Liver (tissue), 9 donors: ENCODE measurements around the gene FNBP1. TPM values are rescaled to one million over a fixed set of nuclear protein-coding genes. Genes with fewer than 3 reads are reported as not detected.

Experiments
- DNase-seq: peaks from one replicate; pipeline ENCODE4 v3.0.0-alpha.2; 2017; ENCODE audit warnings: low spot score
- H3K27ac ChIP-seq, 2 donors: one replicate each; pipeline ENCODE4 v1.7.0; 2013; ENCODE audit warnings: inconsistent platforms in 2 of 2, low read length in 2 of 2, control low read depth in 1 of 2, low read depth in 1 of 2, mild to moderate bottlenecking in 1 of 2
- H3K27me3 ChIP-seq, 4 donors: one replicate each; pipeline versions ENCODE4 v1.6.1 to v1.7.0; 2013; ENCODE audit warnings: low read length in 3 of 4, inconsistent platforms in 1 of 4, mild to moderate bottlenecking in 1 of 4, moderate library complexity in 1 of 4; ENCODE audit not compliant: control insufficient read depth in 4 of 4, insufficient read depth in 4 of 4
- H3K36me3 ChIP-seq, 4 donors: one replicate each; pipeline versions ENCODE4 v1.6.1 to v1.7.0; 2013; ENCODE audit warnings: low read length in 3 of 4, mild to moderate bottlenecking in 3 of 4, low read depth in 1 of 4, moderate library complexity in 1 of 4; ENCODE audit not compliant: control insufficient read depth in 4 of 4, insufficient read depth in 3 of 4
- H3K4me1 ChIP-seq, 4 donors: one replicate each; pipeline versions ENCODE4 v1.6.1 to v1.7.0; 2013; ENCODE audit warnings: low read length in 3 of 4, mild to moderate bottlenecking in 3 of 4, moderate library complexity in 1 of 4; ENCODE audit not compliant: control insufficient read depth in 4 of 4, insufficient read depth in 4 of 4
- H3K4me3 ChIP-seq, 3 donors: one replicate each; pipeline versions ENCODE4 v1.6.1 to v1.7.0; 2013; ENCODE audit warnings: low read length in 3 of 3, control low read depth in 1 of 3, low read depth in 1 of 3, mild to moderate bottlenecking in 1 of 3
- H3K9ac ChIP-seq, 2 donors: one replicate each; pipeline ENCODE4 v1.7.0; 2013; ENCODE audit warnings: low read length in 2 of 2, mild to moderate bottlenecking in 2 of 2, moderate library complexity in 2 of 2, control low read depth in 1 of 2, low read depth in 1 of 2
- H3K9me3 ChIP-seq, 4 donors: one replicate each; pipeline versions ENCODE4 v1.6.1 to v1.7.0; 2013; ENCODE audit warnings: low read length in 3 of 4; ENCODE audit not compliant: control insufficient read depth in 4 of 4
- ATF3 ChIP-seq: IDR thresholded peaks from 2 replicates; pipeline ENCODE4 v1.6.1; 2016; ENCODE audit warnings: antibody characterized with exemption
- CTCF ChIP-seq: fragments of 150-350 bp; IDR thresholded peaks from 2 replicates; pipeline ENCODE4 v1.5.1; 2017; ENCODE audit warnings: improper control_type of control experiment, low read depth, low read length; ENCODE audit not compliant: missing input control
- EGR1 ChIP-seq, 2 donors: IDR thresholded peaks; 2 replicates each; pipeline ENCODE4 v1.6.1; 2016 to 2018; ENCODE audit warnings: antibody characterized with exemption in 2 of 2, low read depth in 2 of 2
- FOXA1 ChIP-seq: IDR thresholded peaks from 2 replicates; pipeline ENCODE4 v1.6.1; 2016; ENCODE audit warnings: antibody characterized with exemption
- FOXA2 ChIP-seq: IDR thresholded peaks from 2 replicates; pipeline ENCODE4 v1.6.1; 2016; ENCODE audit warnings: antibody characterized with exemption
- GABPA ChIP-seq, 2 donors: IDR thresholded peaks in 1 of 2; conservative IDR thresholded peaks in 1 of 2; 2 replicates each; pipeline ENCODE4 v1.6.1; 2016; ENCODE audit warnings: antibody characterized with exemption in 2 of 2, mild to moderate bottlenecking in 1 of 2, moderate library complexity in 1 of 2
- HNF4A ChIP-seq, 2 donors: conservative IDR thresholded peaks; 2 replicates each; pipeline ENCODE4 v1.6.1; 2016; ENCODE audit warnings: antibody characterized with exemption in 2 of 2, mild to moderate bottlenecking in 2 of 2
- HNF4G ChIP-seq: IDR thresholded peaks from 2 replicates; pipeline ENCODE4 v1.6.1; 2016; ENCODE audit warnings: antibody characterized with exemption
- JUND ChIP-seq, 2 donors: IDR thresholded peaks; 2 replicates each; pipeline ENCODE4 v1.6.1; 2016; ENCODE audit warnings: antibody characterized with exemption in 2 of 2
- NR2F2 ChIP-seq: IDR thresholded peaks from 2 replicates; pipeline ENCODE4 v1.6.1; 2016; ENCODE audit warnings: antibody characterized with exemption
- RAD21 ChIP-seq, 2 donors: IDR thresholded peaks; 2 replicates each; pipeline ENCODE4 v1.6.1; 2016; ENCODE audit warnings: antibody characterized with exemption in 2 of 2, mild to moderate bottlenecking in 2 of 2
- REST ChIP-seq: IDR thresholded peaks from 2 replicates; pipeline ENCODE4 v1.6.1; 2016; ENCODE audit warnings: antibody characterized with exemption, mild to moderate bottlenecking
- RXRA ChIP-seq, 2 donors: IDR thresholded peaks; 2 replicates each; pipeline ENCODE4 v1.6.1; 2017 to 2018; ENCODE audit warnings: antibody characterized with exemption in 2 of 2, mild to moderate bottlenecking in 1 of 2
- SP1 ChIP-seq: IDR thresholded peaks from 2 replicates; pipeline ENCODE4 v1.6.1; 2018; ENCODE audit warnings: antibody characterized with exemption, mild to moderate bottlenecking
- TAF1 ChIP-seq: conservative IDR thresholded peaks from 2 replicates; pipeline ENCODE4 v1.6.1; 2016; ENCODE audit warnings: antibody characterized with exemption, mild to moderate bottlenecking
- YY1 ChIP-seq: IDR thresholded peaks from 2 replicates; pipeline ENCODE4 v1.6.1; 2016; ENCODE audit warnings: antibody characterized with exemption, mild to moderate bottlenecking
- WGBS: extraction: QIAGEN DNeasy Blood & Tissue Kit; methylation state at CpG from one replicate; pipeline ENCODE4 v1.1.7; 2013; 5-methylcytosine and 5-hydroxymethylcytosine counted together
- polyA plus RNA-seq, 2 donors: library from polyadenylated mRNA; stranded (reverse) in 1 of 2; unstranded in 1 of 2; fragments of 200-250 nt in 1 of 2; fragments of >200 nt in 1 of 2; fragmentation: Nextera tagmentation in 1 of 2; extraction: Ambion mirVana in 1 of 2; gene quantifications; one replicate each; pipeline versions ENCODE4 v1.2.1 to v1.2.3, GENCODE V29; 2013 to 2015
- total RNA-seq, 2 donors: library from RNA; depleted of rRNA; stranded (reverse); fragments of >200 nt; gene quantifications; one replicate each; pipeline ENCODE4 v1.2.3, GENCODE V29; 2014
- TF ChIP-seq, protein P1 (sequence below): IDR thresholded peaks from 2 replicates; pipeline ENCODE4 v1.6.1; 2016; ENCODE audit warnings: antibody characterized with exemption
- TF ChIP-seq, protein P2 (sequence below): IDR thresholded peaks from 2 replicates; pipeline ENCODE4 v1.6.1; 2016; ENCODE audit warnings: antibody characterized with exemption
- donor health status: healthy.
- donor health status: healthy.
- donor health status: healthy.
- donor health status: healthy.
- donor health status: healthy.

FNBP1 gene
- total and polyA plus RNA-seq, 4 donors, result 6.6 to 15.6 (median 12.3) TPM

GRCh38 chr9:130064621-130065020, 21.6 kb upstream of the FNBP1 start (continued):
- no peak for TF ChIP-seq ATF3

- Histone ChIP-seq H3K4me1 (no peaks in the 10 kb centered on the region), H3K9ac (no peak overlapping the region), H3K4me3 (no peak overlapping the region), H3K36me3 (peaks cover 0 to 6% (median 2%) of the 10 kb centered on the region in 4 donors), H3K9me3 (no peaks in the 10 kb centered on the region), H3K27ac (no peak overlapping the region), H3K27me3 (no peaks in the 10 kb centered on the region)
- TF ChIP-seq RXRA (IDR thresholded peaks at IDR 0.05) (no peak), EGR1 (IDR thresholded peaks at IDR 0.05; ENCODE audit: low read depth in 2 of 2) (no peak), FOXA1 (no peak), HNF4G (no peak), HNF4A (conservative IDR thresholded peaks at IDR 0.05) (no peak), YY1 (no peak), TAF1 (no peak)
- WGBS, result 69% methylated on average over 2 of the region's 2 CpGs
- no peak for DNase-seq
Observed at GRCh38 chr9:130062750-130063149, 19.8 kb upstream of the FNBP1 start.

- Histone ChIP-seq H3K36me3 (peaks cover 0 to 6% (median 2%) of the 10 kb centered on the region in 4 donors), H3K9me3 (no peaks in the 10 kb centered on the region), H3K27me3 (no peaks in the 10 kb centered on the region), H3K9ac (no peak overlapping the region), H3K4me1 (peaks cover 0 to 4% (median 0%) of the 10 kb centered on the region in 4 donors), H3K27ac (no peak overlapping the region), H3K4me3 (no peak overlapping the region)
- 76% methylated on average over 7 of the region's 7 CpGs for WGBS
- DNase-seq, result no peak
- TF ChIP-seq REST (no peak), CTCF (no peak), FOXA2 (no peak), TAF1 (no peak), HNF4G (no peak), EGR1 (IDR thresholded peaks at IDR 0.05; ENCODE audit: low read depth in 2 of 2) (no peak), ATF3 (no peak), RXRA (IDR thresholded peaks at IDR 0.05) (no peak), GABPA (IDR thresholded peaks at IDR 0.05 in 1 of 2, conservative IDR thresholded peaks at IDR 0.05 in 1 of 2) (no peak), JUND (IDR thresholded peaks at IDR 0.05) (no peak), NR2F2 (no peak), HNF4A (conservative IDR thresholded peaks at IDR 0.05) (no peak), YY1 (no peak), SP1 (no peak), RAD21 (IDR thresholded peaks at IDR 0.05) (no peak), FOXA1 (no peak)
- TF ChIP-seq, protein P1, sequence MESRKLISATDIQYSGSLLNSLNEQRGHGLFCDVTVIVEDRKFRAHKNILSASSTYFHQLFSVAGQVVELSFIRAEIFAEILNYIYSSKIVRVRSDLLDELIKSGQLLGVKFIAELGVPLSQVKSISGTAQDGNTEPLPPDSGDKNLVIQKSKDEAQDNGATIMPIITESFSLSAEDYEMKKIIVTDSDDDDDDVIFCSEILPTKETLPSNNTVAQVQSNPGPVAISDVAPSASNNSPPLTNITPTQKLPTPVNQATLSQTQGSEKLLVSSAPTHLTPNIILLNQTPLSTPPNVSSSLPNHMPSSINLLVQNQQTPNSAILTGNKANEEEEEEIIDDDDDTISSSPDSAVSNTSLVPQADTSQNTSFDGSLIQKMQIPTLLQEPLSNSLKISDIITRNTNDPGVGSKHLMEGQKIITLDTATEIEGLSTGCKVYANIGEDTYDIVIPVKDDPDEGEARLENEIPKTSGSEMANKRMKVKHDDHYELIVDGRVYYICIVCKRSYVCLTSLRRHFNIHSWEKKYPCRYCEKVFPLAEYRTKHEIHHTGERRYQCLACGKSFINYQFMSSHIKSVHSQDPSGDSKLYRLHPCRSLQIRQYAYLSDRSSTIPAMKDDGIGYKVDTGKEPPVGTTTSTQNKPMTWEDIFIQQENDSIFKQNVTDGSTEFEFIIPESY, result no peak
- TF ChIP-seq, protein P2, sequence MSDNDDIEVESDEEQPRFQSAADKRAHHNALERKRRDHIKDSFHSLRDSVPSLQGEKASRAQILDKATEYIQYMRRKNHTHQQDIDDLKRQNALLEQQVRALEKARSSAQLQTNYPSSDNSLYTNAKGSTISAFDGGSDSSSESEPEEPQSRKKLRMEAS, result no peak
Observed at GRCh38 chr9:130060296-130060695, 17.3 kb upstream of the FNBP1 start.
